ENCODE data around the gene C15orf40.

GRCh38 chr15:82992436-82992998 lies 18.9 kb downstream of the C15orf40 start:
- no peak for TF ChIP-seq REST (tag by site-specific recombination; IDR thresholded peaks at IDR 0.05)
- TF ChIP-seq CTCF (tag by site-specific recombination; IDR thresholded peaks at IDR 0.05), result no peak
- no peak for TF ChIP-seq ZBTB7A (tag by site-specific recombination; IDR thresholded peaks at IDR 0.05; ENCODE audit: low read depth)
- no peak for TF ChIP-seq PRDM1 (tag by site-specific recombination; IDR thresholded peaks at IDR 0.05)
